Measurements from ENCODE around the gene SNRNP48. TPM values are rescaled to one million over a fixed set of nuclear protein-coding genes. Genes with fewer than 3 reads are reported as not detected.
A peak's percentile ranks its signal among the peaks of the same experiment; 100 is the strongest.

SNRNP48 gene
- total RNA-seq, 1 experiment from 2014 or later = 29.4 TPM

- H3K36me3 ChIP-seq (ENCODE audit: insufficient read depth, low read length, poor library complexity, severe bottlenecking) = no peaks in the 10 kb centered on the region
- no peak for TF ChIP-seq EZH2 (IDR thresholded peaks at IDR 0.05; ENCODE audit: borderline replicate concordance, low read depth, low read length, poor library complexity, severe bottlenecking)
- TF ChIP-seq, protein P1, sequence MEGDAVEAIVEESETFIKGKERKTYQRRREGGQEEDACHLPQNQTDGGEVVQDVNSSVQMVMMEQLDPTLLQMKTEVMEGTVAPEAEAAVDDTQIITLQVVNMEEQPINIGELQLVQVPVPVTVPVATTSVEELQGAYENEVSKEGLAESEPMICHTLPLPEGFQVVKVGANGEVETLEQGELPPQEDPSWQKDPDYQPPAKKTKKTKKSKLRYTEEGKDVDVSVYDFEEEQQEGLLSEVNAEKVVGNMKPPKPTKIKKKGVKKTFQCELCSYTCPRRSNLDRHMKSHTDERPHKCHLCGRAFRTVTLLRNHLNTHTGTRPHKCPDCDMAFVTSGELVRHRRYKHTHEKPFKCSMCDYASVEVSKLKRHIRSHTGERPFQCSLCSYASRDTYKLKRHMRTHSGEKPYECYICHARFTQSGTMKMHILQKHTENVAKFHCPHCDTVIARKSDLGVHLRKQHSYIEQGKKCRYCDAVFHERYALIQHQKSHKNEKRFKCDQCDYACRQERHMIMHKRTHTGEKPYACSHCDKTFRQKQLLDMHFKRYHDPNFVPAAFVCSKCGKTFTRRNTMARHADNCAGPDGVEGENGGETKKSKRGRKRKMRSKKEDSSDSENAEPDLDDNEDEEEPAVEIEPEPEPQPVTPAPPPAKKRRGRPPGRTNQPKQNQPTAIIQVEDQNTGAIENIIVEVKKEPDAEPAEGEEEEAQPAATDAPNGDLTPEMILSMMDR (conservative IDR thresholded peaks at IDR 0.05; ENCODE audit: low read depth, low read length) = 0 out of 2 replicates have a peak, but pooled peaks have one; percentile 16
- DNase-seq (ENCODE audit: low spot score) = no peak
- no peaks in the 10 kb centered on the region for H3K9me3 ChIP-seq (ENCODE audit: low read depth, low read length, poor library complexity, severe bottlenecking)
- H3K27ac ChIP-seq (ENCODE audit: low read depth, low read length, poor library complexity, severe bottlenecking) = no peak overlapping the region
- no peaks in the 10 kb centered on the region for H3K4me1 ChIP-seq (ENCODE audit: insufficient read depth, low read length, poor library complexity, severe bottlenecking)
- intact Hi-C loops (cut with micrococcal nuclease; ENCODE audit: unreplicated experiment) = no loop called here
- ChIA-PET CTCF (interaction anchor here (0.6 to 1.1 kb wide), 2 partner anchors 142 to 865 kb away, joined by 3 read pairs; no protein-coding TSS in a partner anchor), POLR2A (ENCODE audit: low non-redundant PET) (no interaction called here)
- BruUV-seq (replicated peaks) = no TSS peak
- no peak overlapping the region for H3K4me3 ChIP-seq (ENCODE audit: low read depth, low read length, poor library complexity, severe bottlenecking)
- no peaks in the 10 kb centered on the region for H3K27me3 ChIP-seq (replicated peaks; ENCODE audit: insufficient read depth, low read depth, low read length, poor library complexity)
These were observed 23.3 kb upstream of the SNRNP48 start for GRCh38 chr6:7566617-7567173.

DNA sequence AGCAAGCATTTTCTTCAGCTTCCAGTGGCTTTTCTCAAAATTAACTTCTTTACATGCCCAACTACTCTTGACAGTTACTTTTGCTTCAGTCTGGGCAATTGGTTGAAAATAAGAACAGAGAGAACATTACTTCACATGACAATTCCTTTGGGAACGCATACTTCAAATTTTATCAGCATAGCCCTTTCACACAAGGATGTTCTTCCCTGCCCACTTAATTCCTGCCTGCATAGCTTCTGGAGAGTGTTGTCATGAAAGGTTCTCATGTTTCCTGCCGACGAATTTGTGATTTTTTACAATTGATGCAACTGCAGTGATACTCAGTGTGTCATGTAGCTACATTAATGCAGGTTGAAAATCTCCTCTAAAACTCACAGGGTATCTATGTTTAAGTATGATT is 22.0 kb upstream of the SNRNP48 start:
- Histone ChIP-seq H3K36me3 (ENCODE audit: insufficient read depth, low read length, poor library complexity, severe bottlenecking) (no peaks in the 10 kb centered on the region), H3K27ac (ENCODE audit: low read depth, low read length, poor library complexity, severe bottlenecking) (no peak overlapping the region), H3K4me1 (ENCODE audit: insufficient read depth, low read length, poor library complexity, severe bottlenecking) (no peaks in the 10 kb centered on the region), H3K9me3 (ENCODE audit: low read depth, low read length, poor library complexity, severe bottlenecking) (no peaks in the 10 kb centered on the region), H3K27me3 (replicated peaks; ENCODE audit: insufficient read depth, low read depth, low read length, poor library complexity) (no peaks in the 10 kb centered on the region), H3K4me3 (ENCODE audit: low read depth, low read length, poor library complexity, severe bottlenecking) (no peak overlapping the region)
- BruUV-seq (replicated peaks) = no TSS peak
- ChIA-PET POLR2A (ENCODE audit: low non-redundant PET) (interaction anchor here (0.6 kb wide), 1 partner anchor 1149 kb away, joined by 3 read pairs; no protein-coding TSS in a partner anchor), CTCF (no interaction called here)
- TF ChIP-seq EZH2 (IDR thresholded peaks at IDR 0.05; ENCODE audit: borderline replicate concordance, low read depth, low read length, poor library complexity, severe bottlenecking) = no peak
- TF ChIP-seq, protein P1 (conservative IDR thresholded peaks at IDR 0.05; ENCODE audit: low read depth, low read length) = no peak
- intact Hi-C loops (cut with micrococcal nuclease; ENCODE audit: unreplicated experiment) = no loop called here
- peak; percentile 18 for DNase-seq (ENCODE audit: low spot score)

DNA sequence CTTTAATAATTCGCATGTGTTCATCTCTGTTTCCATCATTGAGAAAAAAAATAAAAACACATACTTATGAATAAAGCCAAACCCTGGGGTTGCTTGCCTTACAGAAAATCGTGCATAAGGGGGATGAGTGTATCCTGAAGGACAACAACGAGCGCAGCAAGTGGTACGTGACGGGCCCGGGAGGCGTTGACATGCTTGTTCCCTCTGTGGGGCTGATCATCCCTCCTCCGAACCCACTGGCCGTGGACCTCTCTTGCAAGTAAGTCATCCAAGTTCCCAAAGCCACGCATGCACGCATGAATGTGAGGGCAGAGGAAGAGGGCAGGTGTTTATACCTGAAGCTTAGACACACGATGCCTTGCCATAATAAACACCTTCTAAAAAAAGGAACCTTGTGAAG is 20.9 kb upstream of the SNRNP48 start:
- Histone ChIP-seq H3K4me3 (ENCODE audit: low read depth, low read length, poor library complexity, severe bottlenecking) (no peak overlapping the region), H3K27ac (ENCODE audit: low read depth, low read length, poor library complexity, severe bottlenecking) (no peak overlapping the region), H3K27me3 (replicated peaks; ENCODE audit: insufficient read depth, low read depth, low read length, poor library complexity) (no peaks in the 10 kb centered on the region), H3K4me1 (ENCODE audit: insufficient read depth, low read length, poor library complexity, severe bottlenecking) (no peaks in the 10 kb centered on the region), H3K36me3 (ENCODE audit: insufficient read depth, low read length, poor library complexity, severe bottlenecking) (no peaks in the 10 kb centered on the region), H3K9me3 (ENCODE audit: low read depth, low read length, poor library complexity, severe bottlenecking) (no peaks in the 10 kb centered on the region)
- CTCF ChIA-PET = no interaction called here
- POLR2A ChIA-PET (ENCODE audit: low non-redundant PET) = no interaction called here
- BruUV-seq (replicated peaks) = no TSS peak
- TF ChIP-seq, protein P1 (conservative IDR thresholded peaks at IDR 0.05; ENCODE audit: low read depth, low read length) = no peak
- no peak for TF ChIP-seq EZH2 (IDR thresholded peaks at IDR 0.05; ENCODE audit: borderline replicate concordance, low read depth, low read length, poor library complexity, severe bottlenecking)
- intact Hi-C loops (cut with micrococcal nuclease; ENCODE audit: unreplicated experiment) = no loop called here
- DNase-seq (ENCODE audit: low spot score) = no peak
